ENCODE data around the gene TULP4. TPM values are rescaled to one million over a fixed set of nuclear protein-coding genes. Genes with fewer than 3 reads are reported as not detected.

The TULP4 gene
- total and polyA plus RNA-seq, 2 of the 8 experiments (the other 6 are each of a cell fraction or from before 2014, with no cell fraction given), result 7.7 to 51.6 TPM

DNA sequence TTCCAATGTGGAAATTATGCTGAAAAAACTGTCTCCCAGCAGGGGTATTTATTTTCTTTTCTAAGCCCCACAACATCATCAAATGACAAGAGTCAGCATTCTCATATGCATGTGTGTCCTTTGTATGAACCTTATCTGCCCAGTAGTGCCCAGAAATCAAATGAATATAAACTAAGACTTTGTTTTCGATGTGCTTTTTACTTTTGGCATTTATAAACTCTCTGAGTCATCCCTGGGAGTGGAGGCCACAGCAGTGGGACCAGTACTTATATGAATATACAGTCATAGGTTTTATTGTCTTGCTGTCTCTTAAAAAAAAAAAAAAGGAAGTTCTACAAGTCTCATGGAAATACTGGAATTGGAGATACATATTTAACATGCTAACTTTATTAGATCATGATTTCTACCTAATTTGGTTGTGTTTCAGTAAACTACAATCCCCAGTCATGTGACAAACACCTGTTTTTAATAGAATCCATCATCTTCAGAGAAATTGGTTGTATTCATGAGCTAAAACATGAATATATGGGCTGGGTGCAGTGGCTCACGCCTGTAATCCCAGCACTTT, 148.4 kb downstream of the TULP4 start:
- H2AFZ ChIP-seq (ENCODE audit: low read length), result no peak overlapping the region
- H3K23ac ChIP-seq (ENCODE audit: insufficient read length), result no peak overlapping the region
- no peak overlapping the region for H3K18ac ChIP-seq (ENCODE audit: extremely low read depth, low read length)
- no peak overlapping the region for H4K91ac ChIP-seq (replicated peaks; ENCODE audit: insufficient read length, low read length)
- no peaks in the 10 kb centered on the region for H3K79me1 ChIP-seq (ENCODE audit: low read depth, low read length)
- DNase-seq (ENCODE audit: low read depth in 1 of 2, low spot score in 2 of 2) (no peak), FAIRE-seq (no peak)
- H4K20me1 ChIP-seq (replicated peaks in 1 of 2; ENCODE audit: control insufficient read depth in 1 of 2, insufficient read depth in 2 of 2, low read length in 2 of 2), result peaks cover 0 to 2% of the 10 kb centered on the region in 2 experiments
- no peak overlapping the region for H4K8ac ChIP-seq (ENCODE audit: extremely low read depth, insufficient read depth, low read length)
- ChIA-PET POLR2A (ENCODE audit: partially characterized antibody) (no interaction called here), CTCF (ENCODE audit: partially characterized antibody) (interaction anchor here (0.6 to 1.4 kb wide), 4 partner anchors 35 to 282 kb away, joined by 3 to 5 read pairs (median 4); no protein-coding TSS in a partner anchor)
- no peak overlapping the region for H3K27ac ChIP-seq (ENCODE audit: low read depth, low read length)
- 94% methylated on average over 2 of the region's 2 CpGs; no CpG with 5 or more reads in 1 of the 2 experiments for WGBS, 2 experiments (ENCODE audit: extremely low coverage in 1 of 2, insufficient coverage in 1 of 2, insufficient read length in 1 of 2, insufficient replicate concordance in 2 of 2, low coverage in 1 of 2, low lambda C conversion rate in 2 of 2, missing lambda C conversion rate in 1 of 2)
- H2BK15ac ChIP-seq (ENCODE audit: low read length), result no peak overlapping the region
- H2AK5ac ChIP-seq (ENCODE audit: low read depth, low read length), result no peak overlapping the region
- no peak overlapping the region for H3K4me3 ChIP-seq (ENCODE audit: extremely low read depth in 1 of 4, insufficient read depth in 2 of 4, low read depth in 3 of 4, low read length in 4 of 4)
- no peak overlapping the region for H2BK12ac ChIP-seq (ENCODE audit: low read depth, low read length)
- no peak overlapping the region for H3K14ac ChIP-seq (ENCODE audit: insufficient read length)
- H3K4ac ChIP-seq (replicated peaks; ENCODE audit: insufficient read length, low read depth, low read length), result no peak overlapping the region
- H2BK5ac ChIP-seq (ENCODE audit: low read depth, low read length), result no peak overlapping the region
- peaks cover 3 to 19% (median 10%) of the 10 kb centered on the region in 4 experiments for H3K4me1 ChIP-seq (replicated peaks in 1 of 4; ENCODE audit: control insufficient read depth in 3 of 4, insufficient read depth in 4 of 4, low read length in 3 of 4)
- no peaks in the 10 kb centered on the region for H3K79me2 ChIP-seq (ENCODE audit: control insufficient read depth in 1 of 2, insufficient read depth in 2 of 2, low read length in 2 of 2)
- H3K9me3 ChIP-seq (ENCODE audit: insufficient read depth in 2 of 2, low read depth in 1 of 2, low read length in 1 of 2), result no peaks in the 10 kb centered on the region
- no peak overlapping the region for H3K4me2 ChIP-seq (ENCODE audit: insufficient read depth in 1 of 2, low read depth in 2 of 2, low read length in 2 of 2)
- H3K56ac ChIP-seq (replicated peaks; ENCODE audit: insufficient read length, low read depth, low read length), result no peak overlapping the region
- no peak overlapping the region for H2BK120ac ChIP-seq (replicated peaks; ENCODE audit: low read depth, low read length)
- no peak overlapping the region for H3K9ac ChIP-seq (replicated peaks in 1 of 4; ENCODE audit: extremely low read depth in 1 of 4, low read depth in 3 of 4, low read length in 3 of 4)
- H4K5ac ChIP-seq (ENCODE audit: insufficient read length, low read depth, low read length), result no peak overlapping the region
- peaks cover 0 to 2% (median 0%) of the 10 kb centered on the region in 4 experiments; a peak in 1 of 8 replicates for H3K36me3 ChIP-seq (ENCODE audit: control insufficient read depth in 2 of 4, insufficient read depth in 4 of 4, low read length in 3 of 4)
- H2BK20ac ChIP-seq (ENCODE audit: low read length), result no peak overlapping the region
- no peaks in the 10 kb centered on the region for H3K23me2 ChIP-seq (ENCODE audit: low read depth, low read length)
- peaks cover 0 to 3% (median 3%) of the 10 kb centered on the region in 4 experiments; a peak in 4 of 7 replicates for H3K27me3 ChIP-seq (replicated peaks in 1 of 4; ENCODE audit: control insufficient read depth in 3 of 4, extremely low read depth in 1 of 4, insufficient read depth in 3 of 4, low read length in 3 of 4)
- TF ChIP-seq GABPA (IDR thresholded peaks at IDR 0.05; ENCODE audit: borderline replicate concordance, insufficient read depth, low read length) (no peak), RXRA (IDR thresholded peaks at IDR 0.05; ENCODE audit: insufficient read depth, low read depth, low read length) (no peak), CBX8 (IDR thresholded peaks at IDR 0.05; ENCODE audit: borderline replicate concordance, low read depth, low read length) (no peak), SP1 (IDR thresholded peaks at IDR 0.05; ENCODE audit: low read depth, low read length) (no peak), SIRT6 (IDR thresholded peaks at IDR 0.05; ENCODE audit: low read length) (no peak), SP4 (IDR thresholded peaks at IDR 0.05; ENCODE audit: low read length) (no peak), KDM5A (IDR thresholded peaks at IDR 0.05; ENCODE audit: low read length) (no peak), ATF3 (IDR thresholded peaks at IDR 0.05; ENCODE audit: insufficient read depth, low read depth, low read length) (no peak), YY1 (IDR thresholded peaks at IDR 0.05; ENCODE audit: low read depth, low read length) (no peak), TCF12 (IDR thresholded peaks at IDR 0.05; ENCODE audit: low read depth, low read length) (no peak), CHD2 (IDR thresholded peaks at IDR 0.05; ENCODE audit: low read length) (no peak), GTF2F1 (IDR thresholded peaks at IDR 0.05; ENCODE audit: borderline replicate concordance, low read depth, low read length) (no peak), POLR2A (IDR thresholded peaks at IDR 0.05; ENCODE audit: control extremely low read depth in 1 of 2, low read depth in 2 of 2, low read length in 2 of 2) (no peak), RBBP5 (IDR thresholded peaks at IDR 0.05; ENCODE audit: borderline replicate concordance, low read depth, low read length) (no peak), CEBPB (IDR thresholded peaks at IDR 0.05; ENCODE audit: low read depth, low read length) (no peak)
